ENCODE results near the gene LYZ. TPM values are rescaled to one million over a fixed set of nuclear protein-coding genes. Genes with fewer than 3 reads are reported as not detected.
A peak's percentile ranks its signal among the peaks of the same experiment; 100 is the strongest.

Gene LYZ
- total and polyA plus RNA-seq, 7 experiments from 2014 or later: 1.1 to 2,445 (median 37.7) TPM

DNA sequence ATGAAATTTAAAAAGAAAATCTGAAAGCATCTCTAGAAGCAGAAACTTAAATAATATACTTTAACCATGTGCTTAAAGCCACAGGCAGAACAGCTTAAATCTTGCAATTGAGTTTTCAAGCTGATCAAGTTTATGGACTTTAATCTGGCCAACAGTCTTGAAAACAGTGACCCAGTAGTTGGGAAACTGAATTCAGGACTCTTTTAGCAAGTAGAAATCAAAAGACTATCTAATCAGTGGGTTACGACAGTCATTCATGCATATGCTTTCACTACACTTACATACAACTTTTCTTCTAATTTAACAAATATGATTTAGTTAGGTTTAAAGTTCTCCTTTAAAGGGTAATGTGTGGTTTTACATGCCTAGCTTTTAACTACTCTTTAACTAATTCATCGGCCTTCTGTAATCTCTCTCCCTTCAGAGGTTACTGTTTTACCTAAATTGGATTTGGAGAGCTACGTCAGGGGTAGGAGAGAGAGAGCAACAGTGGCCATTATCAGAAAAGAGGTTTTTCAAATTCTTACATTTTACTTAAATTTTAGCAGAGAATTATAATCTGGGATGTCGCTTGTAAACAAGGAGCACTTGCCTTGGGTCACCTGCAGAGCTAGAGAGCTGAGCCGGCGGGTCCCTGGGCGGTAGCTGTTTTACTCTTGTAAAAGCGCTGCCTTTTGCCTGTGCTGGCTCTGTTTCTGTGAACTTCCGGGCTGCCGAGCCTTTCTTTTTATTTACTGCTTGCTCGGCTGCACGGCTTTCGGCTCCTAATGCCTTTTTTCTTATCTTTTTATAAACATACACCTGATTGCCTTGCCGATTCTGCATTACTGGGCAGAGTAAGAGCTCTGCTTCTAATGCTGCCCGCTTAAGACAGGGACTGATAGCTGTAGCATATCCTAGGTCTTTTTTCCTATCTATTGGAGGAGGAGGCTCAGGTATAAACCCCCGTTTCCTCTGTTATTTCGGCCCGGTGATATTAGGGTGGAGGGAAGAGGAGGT, 17.4 kb upstream of the LYZ start:
- ChIA-PET POLR2A (interaction anchor here (0.7 to 5.1 kb wide), 34 partner anchors 8 to 1156 kb away, joined by 3 to 61 read pairs (median 6); partner anchors contain the start of genes CCT2, CNOT2, CPSF6 and FRS2), CTCF (interaction anchor here (1.1 to 2.7 kb wide), 6 partner anchors 12 to 240 kb away, joined by 4 to 14 read pairs (median 6); no protein-coding TSS in a partner anchor)
- no peaks in the 10 kb centered on the region for H3K27me3 ChIP-seq (ENCODE audit: control insufficient read depth in 2 of 2, insufficient read depth in 2 of 2, low read length in 2 of 2)
- peaks cover 20 to 51% of the 10 kb centered on the region in 2 donors for H3K4me1 ChIP-seq (ENCODE audit: control insufficient read depth in 2 of 2, insufficient read depth in 2 of 2, low read length in 2 of 2)
- H3K27ac ChIP-seq (ENCODE audit: low read depth, low read length): peak overlapping the region; percentile 92
- Mint-ChIP-seq H3K27ac (peak overlapping the region; percentile 91 to 99 (median 96)), H3K4me3 (peak overlapping the region; percentile 75 to 97 (median 96)), H3K4me1 (peaks cover 10 to 76% (median 71%) of the 10 kb centered on the region in 7 donors), H3K36me3 (peaks cover 0 to 12% (median 9%) of the 10 kb centered on the region in 5 donors), H3K27me3 (peaks cover 0 to 20% (median 0%) of the 10 kb centered on the region in 5 donors), H3K9me3 (peaks cover 0 to 1% (median 0%) of the 10 kb centered on the region in 11 donors)
- no peaks in the 10 kb centered on the region for H3K9me3 ChIP-seq (ENCODE audit: control insufficient read depth in 2 of 3, low read length in 3 of 3)
- H3K4me3 ChIP-seq (ENCODE audit: low read length): peak overlapping the region; percentile 83
- intact Hi-C loops (cut with micrococcal nuclease): loop anchor here (1.0 to 2.0 kb wide), 9 partner anchors 27 to 912 kb away; partner anchors contain the start of genes CCT2 (in 2 of the 2), CPSF6 (in 2 of the 2), CNOT2 (in 1 of the 2) and RAB3IP (in 1 of the 2)
- ATAC-seq: peak; percentile 78
- no peaks in the 10 kb centered on the region for H3K36me3 ChIP-seq (ENCODE audit: control insufficient read depth in 2 of 3, insufficient read depth in 3 of 3, low read length in 3 of 3)
- peak; percentile 28 to 83 (median 76) for DNase-seq

DNA sequence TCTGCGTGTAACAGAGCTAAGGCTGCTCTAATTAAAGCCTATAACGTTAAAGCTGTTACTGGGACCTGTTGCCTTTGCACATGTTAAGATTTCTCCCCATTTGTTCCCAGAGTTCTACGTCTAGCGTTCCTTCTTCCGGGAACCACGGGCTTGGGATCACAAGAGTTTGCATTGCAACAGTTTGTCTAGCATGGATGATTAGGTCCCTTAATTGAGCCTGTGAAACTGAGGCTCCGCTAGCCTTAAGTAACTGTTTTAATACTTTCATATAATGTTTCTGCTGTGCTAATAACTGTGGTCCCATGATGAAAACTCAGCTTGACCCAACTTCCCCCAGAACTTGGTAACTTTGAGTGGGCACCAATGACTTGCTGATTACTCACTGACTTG, 16.7 kb upstream of the LYZ start:
- CTCF ChIA-PET: interaction anchor here (1.1 to 2.7 kb wide), 6 partner anchors 11 to 239 kb away, joined by 4 to 14 read pairs (median 6); no protein-coding TSS in a partner anchor
- H3K27me3 ChIP-seq (ENCODE audit: control insufficient read depth in 2 of 2, insufficient read depth in 2 of 2, low read length in 2 of 2): no peaks in the 10 kb centered on the region
- peaks cover 10 to 72% (median 66%) of the 10 kb centered on the region in 7 donors for H3K4me1 Mint-ChIP-seq
- peaks cover 0 to 1% (median 0%) of the 10 kb centered on the region in 11 donors for H3K9me3 Mint-ChIP-seq
- peaks cover 20 to 51% of the 10 kb centered on the region in 2 donors for H3K4me1 ChIP-seq (ENCODE audit: control insufficient read depth in 2 of 2, insufficient read depth in 2 of 2, low read length in 2 of 2)
- peaks cover 0 to 20% (median 0%) of the 10 kb centered on the region in 5 donors for H3K27me3 Mint-ChIP-seq
- peak overlapping the region; percentile 83 for H3K4me3 ChIP-seq (ENCODE audit: low read length)
- H3K27ac ChIP-seq (ENCODE audit: low read depth, low read length): peak overlapping the region; percentile 92
- no peaks in the 10 kb centered on the region for H3K9me3 ChIP-seq (ENCODE audit: control insufficient read depth in 2 of 3, low read length in 3 of 3)
- POLR2A ChIA-PET: interaction anchor here (0.7 to 5.1 kb wide), 24 partner anchors 8 to 1157 kb away, joined by 3 to 61 read pairs (median 6); partner anchors contain the start of genes CPSF6, FRS2 and LYZ
- intact Hi-C loops (cut with micrococcal nuclease): loop anchor here (1.0 to 2.0 kb wide), 5 partner anchors 41 to 911 kb away; partner anchors contain the start of genes CCT2 (in 1 of the 2), CNOT2 (in 1 of the 2), CPSF6 (in 1 of the 2) and RAB3IP (in 1 of the 2)
- DNase-seq (peak in 1 of 9 donors; percentile 2), ATAC-seq (no peak)
- H3K36me3 Mint-ChIP-seq: peaks cover 0 to 10% (median 8%) of the 10 kb centered on the region in 5 donors
- peak overlapping the region; percentile 91 to 99 (median 96) for H3K27ac Mint-ChIP-seq
- H3K36me3 ChIP-seq (ENCODE audit: control insufficient read depth in 2 of 3, insufficient read depth in 3 of 3, low read length in 3 of 3): no peaks in the 10 kb centered on the region
- H3K4me3 Mint-ChIP-seq: peak overlapping the region; percentile 75 to 97 (median 96)

DNA sequence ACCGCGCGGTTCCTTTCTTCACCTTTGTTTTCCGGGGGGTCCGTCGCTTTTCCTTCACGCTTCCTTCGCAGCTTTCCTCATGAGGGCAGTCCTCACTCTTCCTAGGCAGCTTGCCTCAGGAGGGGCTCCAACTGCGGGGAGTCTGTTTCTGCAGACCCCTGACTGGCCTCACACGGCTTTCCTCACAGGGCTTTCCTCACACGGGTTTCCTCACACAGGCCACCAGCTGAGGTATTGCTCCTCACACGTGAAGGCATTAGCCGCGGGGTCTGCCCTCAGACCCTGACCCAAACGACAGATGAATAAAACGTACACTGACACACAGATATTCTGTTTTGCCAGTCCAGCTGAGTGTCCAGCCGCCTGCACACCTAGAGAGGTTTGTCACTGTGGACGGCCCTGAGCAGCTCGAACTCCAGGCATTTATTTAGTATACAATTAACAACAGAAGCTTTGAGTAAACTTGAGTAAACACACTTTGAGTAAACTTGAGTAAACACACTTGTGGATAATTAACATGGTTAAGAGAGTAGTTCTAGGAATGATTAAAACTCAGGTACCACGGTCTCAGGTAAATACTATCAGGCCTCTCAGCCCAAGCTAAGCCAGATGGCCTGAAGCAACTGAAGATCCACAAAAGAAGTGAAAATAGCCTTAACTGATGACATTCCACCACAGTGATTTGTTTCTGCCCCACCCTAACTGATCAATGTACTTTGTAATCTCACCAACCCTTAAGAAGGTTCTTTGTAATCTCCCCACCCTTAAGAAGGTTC, 16.1 kb upstream of the LYZ start:
- H3K27me3 Mint-ChIP-seq: peaks cover 0 to 18% (median 0%) of the 10 kb centered on the region in 5 donors
- ChIA-PET POLR2A (interaction anchor here (0.7 to 5.1 kb wide), 17 partner anchors 7 to 1158 kb away, joined by 3 to 61 read pairs (median 8); partner anchors contain the start of genes CPSF6, FRS2 and LYZ), CTCF (interaction anchor here (1.6 to 2.7 kb wide), 5 partner anchors 7 to 41 kb away, joined by 4 to 14 read pairs (median 6); no protein-coding TSS in a partner anchor)
- H3K4me3 Mint-ChIP-seq: peak overlapping the region; percentile 75 to 97 (median 96)
- H3K27ac Mint-ChIP-seq: peak overlapping the region in 8 of 9 donors; percentile 92 to 99 (median 96)
- Histone ChIP-seq H3K9me3 (ENCODE audit: control insufficient read depth in 2 of 3, low read length in 3 of 3) (no peaks in the 10 kb centered on the region), H3K36me3 (ENCODE audit: control insufficient read depth in 2 of 3, insufficient read depth in 3 of 3, low read length in 3 of 3) (no peaks in the 10 kb centered on the region), H3K4me3 (ENCODE audit: low read length) (peak overlapping the region; percentile 83), H3K27me3 (ENCODE audit: control insufficient read depth in 2 of 2, insufficient read depth in 2 of 2, low read length in 2 of 2) (no peaks in the 10 kb centered on the region), H3K4me1 (ENCODE audit: control insufficient read depth in 2 of 2, insufficient read depth in 2 of 2, low read length in 2 of 2) (peaks cover 20 to 51% of the 10 kb centered on the region in 2 donors), H3K27ac (ENCODE audit: low read depth, low read length) (peak overlapping the region; percentile 92)
- no peak for DNase-seq
- H3K36me3 Mint-ChIP-seq: peaks cover 0 to 6% (median 6%) of the 10 kb centered on the region in 5 donors
- H3K4me1 Mint-ChIP-seq: peaks cover 11 to 73% (median 64%) of the 10 kb centered on the region in 7 donors
- no peak for ATAC-seq
- peaks cover 0 to 1% (median 0%) of the 10 kb centered on the region in 11 donors for H3K9me3 Mint-ChIP-seq
- intact Hi-C loops (cut with micrococcal nuclease): loop anchor here (1.0 to 2.0 kb wide), 5 partner anchors 41 to 911 kb away; partner anchors contain the start of genes CCT2 (in 1 of the 2), CNOT2 (in 1 of the 2), CPSF6 (in 1 of the 2) and RAB3IP (in 1 of the 2)

- intact Hi-C loops (cut with micrococcal nuclease): no loop called here
- Histone ChIP-seq H3K4me3 (ENCODE audit: low read length) (no peak overlapping the region), H3K27ac (ENCODE audit: low read depth, low read length) (peak overlapping the region; percentile 9), H3K4me1 (ENCODE audit: control insufficient read depth in 2 of 2, insufficient read depth in 2 of 2, low read length in 2 of 2) (peaks cover 20 to 51% of the 10 kb centered on the region in 2 donors), H3K9me3 (ENCODE audit: control insufficient read depth in 2 of 3, low read length in 3 of 3) (no peaks in the 10 kb centered on the region), H3K27me3 (ENCODE audit: control insufficient read depth in 2 of 2, insufficient read depth in 2 of 2, low read length in 2 of 2) (no peaks in the 10 kb centered on the region), H3K36me3 (ENCODE audit: control insufficient read depth in 2 of 3, insufficient read depth in 3 of 3, low read length in 3 of 3) (no peaks in the 10 kb centered on the region)
- Mint-ChIP-seq H3K27ac (peak overlapping the region in 8 of 9 donors; percentile 76 to 99 (median 96)), H3K4me1 (peaks cover 11 to 70% (median 58%) of the 10 kb centered on the region in 7 donors), H3K9me3 (peaks cover 0 to 1% (median 0%) of the 10 kb centered on the region in 11 donors), H3K4me3 (peak overlapping the region in 9 of 10 donors; percentile 55 to 97 (median 83)), H3K27me3 (peaks cover 0 to 18% (median 0%) of the 10 kb centered on the region in 5 donors), H3K36me3 (no peaks in the 10 kb centered on the region)
- DNase-seq: no peak
- CTCF ChIA-PET: interaction anchor here (0.8 to 1.9 kb wide), 3 partner anchors 8 to 42 kb away, joined by 3 to 5 read pairs (median 5); no protein-coding TSS in a partner anchor
- no peak for ATAC-seq
- POLR2A ChIA-PET: interaction anchor here (0.7 to 5.1 kb wide), 9 partner anchors 10 to 149 kb away, joined by 3 to 61 read pairs (median 23); partner anchors contain the start of genes CPSF6, FRS2 and LYZ
These were observed 15.3 kb upstream of the LYZ start for GRCh38 chr12:69332815-69333358.

GRCh38 chr12:69334158-69334557, 14.0 kb upstream of the LYZ start:
- Histone ChIP-seq H3K4me3 (ENCODE audit: low read length) (no peak overlapping the region), H3K36me3 (ENCODE audit: control insufficient read depth in 2 of 3, insufficient read depth in 3 of 3, low read length in 3 of 3) (no peaks in the 10 kb centered on the region), H3K4me1 (ENCODE audit: control insufficient read depth in 2 of 2, insufficient read depth in 2 of 2, low read length in 2 of 2) (peaks cover 18 to 42% of the 10 kb centered on the region in 2 donors), H3K27ac (ENCODE audit: low read depth, low read length) (peak overlapping the region; percentile 39), H3K27me3 (ENCODE audit: control insufficient read depth in 2 of 2, insufficient read depth in 2 of 2, low read length in 2 of 2) (no peaks in the 10 kb centered on the region), H3K9me3 (ENCODE audit: control insufficient read depth in 2 of 3, low read length in 3 of 3) (no peaks in the 10 kb centered on the region)
- no peak for ATAC-seq
- peak overlapping the region; percentile 31 to 99 (median 73) for H3K27ac Mint-ChIP-seq
- peaks cover 10 to 61% (median 46%) of the 10 kb centered on the region in 7 donors for H3K4me1 Mint-ChIP-seq
- intact Hi-C loops (cut with micrococcal nuclease): no loop called here
- CTCF ChIA-PET: interaction anchor here (0.6 to 1.9 kb wide), 3 partner anchors 9 to 24 kb away, joined by 3 to 5 read pairs (median 5); no protein-coding TSS in a partner anchor
- POLR2A ChIA-PET: interaction anchor here (0.6 to 5.1 kb wide), 7 partner anchors 9 to 259 kb away, joined by 3 to 61 read pairs (median 4); partner anchors contain the start of gene FRS2
- peaks cover 0 to 1% (median 0%) of the 10 kb centered on the region in 11 donors for H3K9me3 Mint-ChIP-seq
- H3K4me3 Mint-ChIP-seq: peak overlapping the region in 9 of 10 donors; percentile 0 to 83 (median 55)
- peak in 6 of 9 donors; percentile 34 to 67 (median 48) for DNase-seq
- peaks cover 0 to 15% (median 0%) of the 10 kb centered on the region in 5 donors for H3K27me3 Mint-ChIP-seq
- no peaks in the 10 kb centered on the region for H3K36me3 Mint-ChIP-seq

Measured in naive thymus-derived CD4-positive, alpha-beta T cell (primary cell).